CD4-positive, alpha-beta T cell treated with Interleukin-15 for 1 hour (primary cell): Measurements from ENCODE around the gene METTL25B.
A peak's percentile ranks its signal among the peaks of the same experiment; 100 is the strongest.

Experiments
- DNase-seq: peaks from one replicate; pipeline ENCODE4 v3.0.0-alpha.2; 2020

Gene METTL25B

DNA sequence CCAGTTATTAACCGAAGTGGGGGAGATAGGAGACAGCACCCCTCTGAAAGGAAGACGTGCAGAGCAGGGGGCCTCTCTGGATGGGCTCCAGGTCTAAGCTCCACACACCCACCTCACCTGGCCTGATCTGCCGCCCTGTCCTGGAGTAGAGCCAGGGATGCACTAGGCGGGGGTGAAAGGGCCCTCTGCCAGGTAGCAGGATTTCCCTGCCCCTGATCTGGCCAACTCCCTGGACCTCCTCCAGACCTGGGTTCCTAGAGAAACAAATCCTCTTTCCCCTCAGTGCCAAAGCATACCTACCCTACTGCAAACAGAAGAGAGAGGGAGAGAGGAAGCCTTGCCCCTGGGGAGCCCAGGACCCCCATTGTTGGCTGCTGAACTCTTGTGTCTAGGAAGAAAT is 24.9 kb upstream of the METTL25B start:
- DNase-seq = no peak

DNA sequence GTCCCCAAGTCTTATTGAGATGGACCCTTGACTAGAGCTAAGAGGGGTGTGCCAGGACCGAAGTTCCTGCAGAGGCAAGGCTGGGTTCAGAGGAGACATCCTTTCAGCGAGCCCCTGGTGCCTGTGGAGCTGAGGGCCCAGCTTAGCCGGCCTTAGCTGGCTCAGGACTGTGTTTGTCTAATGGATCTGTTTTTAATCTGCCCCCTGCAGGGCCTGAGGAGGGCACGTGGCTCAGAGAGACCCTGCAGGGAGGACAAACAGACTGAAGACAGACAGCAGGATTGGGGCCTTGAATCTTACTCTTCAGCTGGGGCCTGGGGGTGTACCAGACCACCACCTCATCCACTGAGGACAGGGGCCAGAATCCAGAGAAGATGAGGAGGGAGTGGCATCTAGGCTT is 24.5 kb upstream of the METTL25B start:
- DNase-seq = no peak

DNA sequence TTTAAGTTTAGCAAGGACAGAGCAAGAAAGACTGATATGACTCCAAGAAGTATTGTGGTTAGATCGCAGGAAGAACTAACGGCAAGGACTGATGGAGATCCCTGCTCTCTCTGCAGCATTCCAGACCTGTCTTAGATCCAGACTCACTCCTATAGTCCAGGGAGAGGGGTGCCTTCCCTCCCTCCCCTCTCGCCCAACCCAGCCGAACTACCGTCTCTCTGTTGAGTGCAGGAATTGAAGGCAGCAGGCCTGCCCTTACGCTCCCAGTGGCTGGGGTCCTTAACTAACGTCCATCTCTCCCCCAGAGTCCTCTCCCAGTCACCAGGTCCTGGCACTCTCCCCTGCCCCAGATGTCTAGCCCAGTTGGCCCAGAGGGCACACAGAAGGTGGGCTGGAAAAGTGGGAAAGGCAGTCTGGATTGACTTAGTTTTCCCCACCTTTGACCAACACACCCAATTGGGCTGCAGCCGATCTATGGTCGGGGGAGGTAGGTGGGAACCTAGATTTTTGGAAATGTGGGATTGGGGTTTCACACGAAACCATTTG is 24.0 kb upstream of the METTL25B start:
- DNase-seq = no peak

DNA sequence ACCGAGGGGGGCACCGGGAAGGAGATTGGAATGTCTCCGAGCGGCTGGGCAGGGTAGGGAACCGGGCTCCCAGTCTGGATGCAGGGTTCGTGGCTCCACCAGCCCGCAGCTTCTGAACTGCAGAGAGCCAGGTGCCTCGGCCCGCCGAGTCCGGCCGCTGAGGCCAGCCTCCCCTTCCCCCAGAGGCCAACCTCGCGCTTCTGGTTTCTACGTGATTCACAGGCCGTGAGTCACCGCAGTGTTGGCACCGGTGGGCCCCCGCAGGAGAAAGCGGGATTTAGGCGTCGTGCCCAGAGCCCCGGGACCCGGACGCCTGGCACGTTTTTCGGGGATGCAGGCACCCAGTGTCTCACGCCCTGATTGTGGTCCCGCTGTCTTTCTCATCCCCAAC is 23.3 kb upstream of the METTL25B start:
- DNase-seq = no peak

DNA sequence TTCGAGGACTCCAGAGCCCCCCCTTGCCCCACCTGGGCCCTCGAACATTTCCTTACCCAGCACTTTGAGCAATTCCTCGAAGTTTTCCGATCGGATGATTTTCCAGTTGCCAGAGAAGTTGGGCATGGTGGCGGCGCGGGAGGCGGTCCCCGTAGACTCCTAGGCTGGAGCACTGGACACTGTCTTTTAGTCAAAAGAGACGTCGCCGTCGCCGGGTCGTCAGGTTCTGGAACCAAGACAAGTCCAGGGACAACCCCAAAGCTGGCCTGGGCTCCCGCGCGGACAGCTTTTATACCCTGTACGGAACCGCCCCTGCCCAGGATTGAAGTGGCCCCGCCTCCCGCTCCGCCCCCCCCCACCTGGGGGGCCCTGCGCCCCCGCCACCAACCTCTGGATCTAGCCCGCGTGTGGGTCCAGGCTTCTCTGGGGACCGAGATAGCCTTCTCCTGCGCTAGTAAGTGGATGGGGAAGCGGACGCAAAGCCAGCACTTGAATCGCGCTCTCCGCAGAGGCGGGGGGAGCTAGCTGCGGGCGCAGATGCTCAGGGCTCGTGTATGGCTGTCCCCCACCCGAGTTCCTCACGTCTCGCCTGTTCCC is 22.9 kb upstream of the METTL25B start, which contains the start of gene CRABP2:
Gene CRABP2 (minus strand): TSS at position 263 of the 597 bp plus-strand sequence. CDS start 137 bp downstream, at position 126.
- DNase-seq = peak; percentile 40

DNA sequence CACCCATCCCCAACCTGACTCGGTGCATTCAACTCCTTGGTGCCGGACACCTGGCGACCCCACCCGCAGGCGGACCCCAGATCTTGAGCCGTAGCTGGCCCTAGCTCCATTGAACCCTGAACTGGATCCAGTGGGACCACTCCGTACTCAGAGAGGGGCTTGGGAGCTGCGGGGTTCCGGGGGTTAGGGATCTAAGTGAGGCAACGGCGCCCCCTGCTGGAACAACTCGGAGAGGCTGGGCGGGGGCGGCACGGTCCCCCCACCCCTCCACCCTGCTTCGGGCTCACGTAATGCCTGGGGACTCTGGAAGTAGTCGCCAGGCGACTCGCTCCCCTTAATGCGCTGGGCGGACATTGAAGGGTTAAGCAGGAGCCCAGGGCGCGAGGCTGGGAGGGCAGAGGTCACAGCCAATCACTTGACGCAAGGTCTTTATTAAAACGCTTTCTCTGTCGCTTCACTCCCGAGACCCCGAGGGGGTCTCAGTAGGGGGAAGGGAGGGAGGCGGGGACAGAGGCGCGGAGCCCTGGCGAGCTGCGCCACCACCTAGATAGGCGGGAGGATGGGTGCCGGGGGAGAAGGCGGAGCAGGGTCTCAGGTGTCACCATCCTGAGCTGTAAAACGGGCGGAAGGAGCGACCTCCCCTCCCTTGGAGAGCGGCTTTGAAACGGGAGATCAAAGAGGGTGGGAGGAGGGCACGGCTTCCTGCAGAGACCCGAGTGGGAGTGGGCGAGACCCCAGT is 22.2 kb upstream of the METTL25B start:
- DNase-seq = peak; percentile 63

DNA sequence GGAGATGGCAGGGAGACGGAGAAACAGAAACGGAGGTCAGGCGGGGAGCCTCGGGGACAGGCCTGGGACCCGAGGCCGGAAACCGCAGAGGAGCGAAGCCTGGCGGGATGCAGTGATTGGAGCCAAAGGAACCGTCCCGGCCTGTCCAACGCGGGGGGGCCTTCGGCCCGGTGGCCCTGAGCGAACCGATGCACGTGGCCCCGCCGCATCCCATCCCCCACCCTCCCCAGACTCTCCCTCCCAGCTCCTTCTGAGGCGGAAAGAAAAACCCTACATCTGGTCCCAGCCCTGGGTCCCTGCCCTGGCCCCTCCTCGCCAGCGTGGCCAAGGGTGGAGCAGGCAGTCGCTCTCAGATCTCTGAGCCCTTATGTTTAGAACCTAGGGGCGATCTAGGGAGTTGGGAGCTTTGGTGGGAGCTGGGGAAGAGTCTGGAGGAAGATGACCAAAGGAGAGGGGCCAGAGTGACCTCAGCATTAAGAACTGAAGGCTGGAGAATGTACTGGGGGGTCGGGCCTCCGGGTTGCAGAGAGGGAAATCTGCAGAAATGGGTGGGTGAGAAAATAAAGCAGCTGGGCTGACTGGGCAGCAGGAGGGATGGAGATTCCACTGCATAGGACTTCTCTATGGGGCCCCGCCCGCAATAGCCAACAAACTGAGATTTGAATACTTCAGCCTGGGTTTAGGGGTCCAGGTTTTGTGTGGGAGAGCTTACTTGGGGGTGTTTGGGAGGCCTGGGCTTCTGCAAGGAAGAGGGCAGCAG is 21.4 kb upstream of the METTL25B start:
- DNase-seq = no peak

DNA sequence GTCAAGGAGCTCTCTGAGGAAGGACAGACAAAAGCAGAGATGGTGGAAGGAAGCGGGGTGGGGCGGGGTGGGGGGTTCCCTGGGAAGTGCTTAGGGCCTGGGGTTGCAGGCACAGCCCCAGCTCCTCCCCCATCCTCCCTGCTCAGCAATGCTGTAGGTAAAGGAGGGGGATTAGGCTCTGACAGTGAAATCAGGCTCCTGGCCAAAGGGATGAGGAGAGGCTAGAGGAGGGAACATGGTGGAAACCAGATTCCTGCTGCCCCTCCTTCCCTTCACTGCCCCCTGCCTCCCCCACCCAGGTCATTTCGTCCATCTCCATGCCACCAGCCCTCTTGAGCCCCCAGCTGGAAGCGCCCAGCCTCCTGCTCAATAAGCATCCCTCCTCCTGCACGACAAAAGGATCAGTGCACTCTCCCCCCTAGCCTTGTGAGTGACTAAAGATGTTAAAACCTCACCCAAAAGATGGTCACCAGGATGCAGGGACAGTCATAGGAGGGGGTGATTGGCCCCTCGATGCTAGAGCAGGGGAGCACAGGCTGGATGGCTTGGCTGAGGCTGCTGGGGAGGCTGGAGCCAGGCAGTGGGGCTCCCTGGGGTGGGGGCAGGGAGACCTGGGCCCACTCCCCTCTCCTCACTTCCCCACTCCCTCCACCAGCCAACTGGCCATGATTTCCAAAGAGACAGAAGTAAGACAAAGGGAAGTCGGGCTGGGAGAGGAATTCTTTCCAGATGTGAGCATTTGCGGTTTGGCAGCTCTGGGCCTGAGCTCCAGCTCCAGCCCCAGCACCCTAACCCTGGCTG is 20.7 kb upstream of the METTL25B start:
- DNase-seq = no peak

DNA sequence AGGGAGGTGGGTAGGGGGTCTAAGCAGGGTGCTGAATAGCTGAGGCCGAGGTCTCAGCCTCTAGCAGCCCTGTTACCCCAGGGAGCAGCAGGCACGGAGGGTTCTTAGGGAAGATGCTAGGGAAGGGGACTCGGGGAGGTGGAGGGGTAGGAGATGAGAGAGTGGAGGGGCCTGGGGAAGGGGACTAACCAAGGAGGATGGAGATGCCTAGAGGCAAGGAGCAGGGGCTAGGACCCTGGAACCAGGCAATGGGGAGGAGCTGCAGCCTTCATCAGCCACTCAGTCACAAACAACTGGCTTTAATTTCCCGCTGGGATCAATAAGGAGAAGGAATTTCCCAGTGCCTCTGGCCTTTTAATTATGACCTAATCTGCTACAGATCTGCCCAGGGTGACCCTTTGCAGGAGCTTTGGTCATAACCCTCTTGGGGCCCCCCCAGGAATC is 20.0 kb upstream of the METTL25B start:
- no peak for DNase-seq

DNA sequence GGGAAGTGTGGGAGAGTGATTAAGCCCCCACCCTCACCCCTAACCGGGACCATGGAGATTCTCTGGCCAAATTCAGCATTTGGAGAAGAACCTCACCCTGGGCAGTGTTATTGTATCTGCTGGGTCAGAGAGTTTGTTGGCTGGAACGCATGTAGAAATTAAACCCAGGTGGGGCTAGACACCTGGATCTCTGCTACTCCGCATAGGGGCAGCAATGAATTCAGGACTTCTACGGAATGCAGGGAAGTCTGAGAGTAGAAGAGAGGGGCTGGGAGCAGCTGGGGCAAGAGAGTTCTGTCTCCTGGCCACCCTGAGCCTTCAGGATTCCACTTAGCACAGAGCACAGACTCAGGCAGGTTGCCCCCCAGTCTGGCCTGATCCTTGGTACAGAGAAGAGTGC is 19.2 kb upstream of the METTL25B start:
- no peak for DNase-seq

DNA sequence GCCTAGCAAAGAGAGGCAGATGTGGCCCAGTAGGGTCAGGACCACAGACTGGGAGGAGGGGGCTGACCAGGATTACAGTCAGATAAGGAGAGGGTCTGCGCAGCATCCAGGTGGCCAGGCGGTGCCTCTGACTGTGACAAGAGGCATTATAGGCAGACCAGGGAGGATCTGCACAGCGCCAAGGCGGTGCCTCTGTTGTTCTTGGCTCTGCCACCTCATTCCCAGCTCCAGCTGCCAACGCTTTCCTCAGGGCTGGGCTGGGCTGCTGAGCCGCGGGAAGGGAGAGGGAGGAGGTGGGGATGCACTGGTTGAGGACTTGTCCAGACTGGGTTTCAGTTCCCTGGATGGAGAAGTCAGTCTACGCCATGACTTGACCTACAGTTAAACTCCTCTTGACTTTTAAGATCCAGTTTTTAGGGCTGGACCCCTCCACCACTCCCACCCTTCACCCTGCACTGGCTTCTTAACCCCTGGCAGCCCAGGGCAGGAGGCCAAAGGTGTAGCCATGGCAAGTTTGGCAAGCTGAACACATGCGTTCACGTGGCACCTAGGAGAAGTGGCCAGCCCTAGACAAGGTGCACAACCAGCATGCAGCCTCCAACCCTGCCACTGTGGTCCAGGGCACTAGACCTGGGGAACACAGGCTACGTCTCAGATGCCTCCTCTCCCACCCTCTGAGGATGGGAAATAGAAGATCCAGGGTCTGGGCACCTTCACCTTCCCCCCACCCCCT is 18.3 kb upstream of the METTL25B start:
- no peak for DNase-seq

DNA sequence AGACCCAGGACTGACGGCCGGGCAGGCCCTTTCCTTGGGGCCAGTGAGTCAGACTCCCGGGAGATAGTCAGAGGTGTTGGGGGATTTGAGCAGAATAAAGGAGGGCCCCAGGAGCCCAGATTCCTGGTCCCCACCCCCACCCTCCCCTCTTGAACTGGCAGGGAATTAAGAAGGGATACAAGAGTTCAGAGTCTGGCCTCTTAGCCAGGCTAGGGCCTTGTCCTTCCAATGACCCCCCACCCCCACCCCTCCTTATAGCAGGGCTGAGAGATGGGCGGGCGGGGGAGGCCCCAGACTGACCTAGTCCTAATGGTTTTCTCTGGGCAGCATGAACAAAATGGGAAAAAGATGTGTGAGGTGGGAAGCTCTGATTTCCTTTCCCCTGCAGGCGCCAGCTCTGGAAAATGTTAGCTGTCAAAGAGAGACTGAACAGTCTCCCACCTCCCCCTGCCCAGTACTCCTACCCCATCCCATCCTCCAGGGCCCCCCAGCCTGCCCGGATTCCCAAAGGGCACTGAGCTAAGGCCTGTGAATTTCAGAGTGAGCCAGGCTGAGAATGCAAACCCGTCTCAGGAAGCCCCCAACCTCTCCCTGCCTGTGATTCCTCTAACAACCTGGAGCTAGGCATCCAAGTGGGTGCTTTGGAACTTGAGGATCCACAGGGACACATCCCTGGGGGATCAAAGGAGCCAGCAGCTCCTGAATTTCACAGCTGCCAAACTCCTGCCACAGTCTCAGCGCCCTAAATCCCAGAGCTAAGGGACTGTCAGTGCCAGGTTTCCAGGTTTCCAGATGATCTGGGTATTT is 17.1 kb upstream of the METTL25B start:
- no peak for DNase-seq

DNA sequence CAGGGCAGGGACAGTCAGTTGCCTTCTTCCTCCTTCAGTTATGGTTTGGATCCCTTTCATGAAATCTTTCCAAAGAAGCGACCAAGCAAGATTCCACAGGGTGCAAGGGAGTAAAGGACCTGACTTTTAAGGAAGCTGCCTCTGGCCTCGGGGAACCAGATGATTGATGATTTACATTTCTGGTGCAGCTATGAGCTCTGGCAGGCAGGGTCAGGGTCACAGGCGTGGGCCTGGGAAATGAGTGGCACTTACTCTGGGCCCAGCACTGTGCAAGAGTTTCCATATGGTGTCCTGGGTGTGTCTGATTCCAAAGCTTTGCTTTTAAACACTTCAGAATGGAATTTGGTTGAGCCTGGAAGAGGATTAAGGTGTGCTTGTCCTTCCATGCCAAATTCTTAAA is 15.6 kb upstream of the METTL25B start:
- no peak for DNase-seq

DNA sequence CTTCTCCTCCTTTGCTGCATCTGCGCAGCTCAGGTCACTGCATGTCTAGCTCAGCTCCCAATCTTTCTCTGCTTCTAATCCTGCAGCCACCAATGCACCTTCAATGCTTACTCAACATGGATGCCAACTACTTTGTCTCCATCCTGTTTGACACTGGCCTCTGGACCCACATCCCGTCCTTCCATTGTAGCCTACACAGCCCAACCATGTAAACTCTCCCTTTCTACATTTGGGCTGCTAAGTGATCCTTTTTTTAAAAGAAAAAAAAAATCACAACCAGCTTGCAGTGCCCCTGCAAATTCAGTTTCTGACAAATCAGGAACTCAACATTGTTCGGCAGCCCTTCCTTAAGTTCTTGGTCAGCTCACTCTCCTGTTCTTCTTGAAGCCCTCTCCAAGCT is 13.4 kb upstream of the METTL25B start:
- DNase-seq = no peak

DNA sequence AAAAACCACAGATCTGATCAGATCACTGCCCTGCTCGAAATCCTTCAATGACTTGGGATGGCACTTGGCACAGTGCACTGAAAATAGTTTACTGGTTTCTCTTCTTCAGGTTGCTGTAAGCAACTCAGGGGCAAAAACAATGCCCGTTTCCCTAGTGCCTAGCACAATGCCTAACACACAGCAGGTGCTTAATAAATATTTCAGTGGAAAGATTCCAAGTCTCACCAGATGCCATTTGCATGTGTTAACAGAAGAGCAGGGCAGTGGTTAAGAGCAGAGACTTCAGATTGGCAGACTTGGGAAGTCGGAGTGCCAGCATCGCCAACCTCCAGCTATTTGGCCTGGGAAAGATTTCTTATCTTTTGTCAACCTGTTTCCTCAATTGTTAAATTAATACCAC is 10.9 kb upstream of the METTL25B start:
- no peak for DNase-seq

DNA sequence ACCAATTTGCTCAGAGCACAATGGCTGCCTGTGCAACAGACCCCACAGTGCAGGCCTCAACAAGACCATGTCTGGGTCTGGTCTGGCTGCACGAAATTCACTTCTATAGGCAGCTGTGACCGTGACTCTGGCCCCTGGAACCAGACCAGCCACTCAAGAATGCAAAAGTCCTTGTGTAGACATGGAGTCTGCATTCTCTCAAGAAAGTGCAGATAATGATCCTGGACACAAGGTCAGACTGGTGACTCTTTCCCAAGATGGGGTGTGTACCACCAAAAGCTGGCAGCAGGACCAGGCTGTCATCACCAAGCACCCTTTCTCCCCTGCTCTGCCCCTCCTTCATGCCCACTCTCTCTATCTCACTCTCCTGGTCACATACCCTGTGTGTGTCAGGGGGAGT is 7.1 kb upstream of the METTL25B start:
- no peak for DNase-seq

DNA sequence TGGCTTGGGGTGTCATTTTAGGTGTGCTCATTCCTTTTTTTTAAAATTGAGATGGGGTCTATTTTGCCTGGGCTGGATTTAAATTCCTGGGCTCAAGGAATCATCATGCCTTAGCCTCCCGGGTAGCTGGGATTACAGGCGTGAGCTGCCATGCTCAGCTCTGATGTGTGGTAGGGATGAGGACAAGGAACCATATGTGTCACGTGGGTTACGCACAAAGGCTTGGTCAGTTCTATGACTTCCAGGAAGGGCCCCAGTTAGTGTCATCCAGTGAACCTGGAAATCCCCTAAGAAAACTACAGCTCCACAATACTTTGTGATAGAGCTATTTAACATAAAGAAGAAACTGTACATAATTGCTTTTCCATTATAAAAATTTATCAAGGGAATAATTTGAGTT is 6.7 kb upstream of the METTL25B start:
- DNase-seq = no peak

DNA sequence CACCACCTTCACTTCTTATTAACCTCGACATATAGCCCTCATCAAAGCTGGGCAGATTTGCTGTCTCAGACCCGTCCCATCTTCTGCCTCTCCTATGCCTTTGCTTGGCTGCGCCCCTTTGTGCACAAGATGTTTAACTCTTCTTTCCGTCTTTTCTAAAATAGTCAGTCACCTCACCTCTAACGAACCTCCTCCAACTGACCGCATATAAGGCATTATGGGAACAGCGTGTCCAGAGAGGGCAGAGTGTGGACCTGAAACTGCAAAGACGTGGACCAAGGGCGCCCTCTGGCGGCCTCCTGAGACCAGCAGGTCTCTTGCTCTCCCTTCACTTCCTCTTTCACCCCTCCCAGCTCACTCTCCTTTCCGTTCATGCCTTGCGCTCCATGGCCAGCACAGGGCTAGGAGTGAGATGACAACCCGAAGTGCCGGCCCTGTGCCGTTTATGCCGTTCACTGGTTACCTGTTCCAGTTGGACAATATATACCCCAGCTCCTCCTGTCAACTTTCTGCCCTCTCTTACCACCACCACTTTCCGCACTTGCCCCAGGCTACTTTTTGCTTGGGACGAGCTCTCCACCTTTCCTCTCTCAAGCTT is 2.5 kb upstream of the METTL25B start:
- peak; percentile 82 for DNase-seq

DNA sequence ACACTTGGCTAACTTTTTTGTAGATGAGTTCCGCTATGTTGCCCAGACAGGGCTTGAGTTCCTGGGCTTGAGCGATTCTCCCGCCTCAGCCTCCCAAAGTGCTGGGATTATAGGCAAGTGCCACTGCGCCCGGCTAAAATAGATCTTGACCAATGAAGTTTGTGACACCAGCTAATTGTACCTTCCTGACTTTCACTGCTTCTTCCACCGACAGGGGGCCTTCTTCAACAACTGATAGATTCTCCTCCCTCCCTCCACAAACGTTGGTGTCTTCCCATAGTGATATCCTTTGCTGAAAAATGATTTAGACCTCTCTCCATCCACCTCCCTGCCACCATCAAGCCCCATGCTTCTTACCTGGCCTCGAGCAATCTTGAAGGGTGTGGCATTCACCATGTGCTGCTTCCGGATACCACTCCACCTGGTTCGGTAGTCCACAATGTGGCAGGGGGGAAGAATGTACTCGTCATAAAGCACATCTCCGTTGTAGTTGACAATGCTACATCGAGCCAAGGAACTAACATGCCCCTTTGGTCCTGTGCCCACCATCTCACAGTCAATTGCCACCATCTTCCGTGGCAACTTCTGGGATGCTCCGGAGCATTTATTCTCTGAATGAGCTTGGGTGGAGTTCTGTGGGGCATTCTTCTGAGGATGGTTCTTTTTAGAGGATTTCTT is 1.6 kb upstream of the METTL25B start:
- peak; percentile 34 for DNase-seq

DNA sequence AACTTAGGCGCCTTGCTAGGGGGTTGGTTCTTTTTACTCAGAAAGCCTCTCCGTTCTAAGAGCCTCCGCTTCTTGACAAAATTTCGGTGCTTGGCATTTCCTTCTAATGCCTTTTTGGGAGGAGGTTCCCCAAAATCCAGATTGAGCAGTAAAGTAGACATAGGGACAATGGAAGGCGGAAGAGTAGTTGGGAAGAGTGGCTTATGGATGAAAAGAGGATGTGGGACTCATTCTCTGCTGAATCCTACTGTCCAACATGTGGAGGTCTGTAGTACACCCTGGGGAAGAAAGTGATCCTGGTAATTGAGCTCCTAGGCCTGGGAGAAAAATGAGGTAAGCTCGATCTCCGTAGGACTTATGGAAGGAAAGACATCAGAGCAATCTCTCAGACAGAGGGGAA is 777 bp upstream of the METTL25B start:
- no peak for DNase-seq
